ENCODE results near the gene SUCO.

The SUCO gene

DNA sequence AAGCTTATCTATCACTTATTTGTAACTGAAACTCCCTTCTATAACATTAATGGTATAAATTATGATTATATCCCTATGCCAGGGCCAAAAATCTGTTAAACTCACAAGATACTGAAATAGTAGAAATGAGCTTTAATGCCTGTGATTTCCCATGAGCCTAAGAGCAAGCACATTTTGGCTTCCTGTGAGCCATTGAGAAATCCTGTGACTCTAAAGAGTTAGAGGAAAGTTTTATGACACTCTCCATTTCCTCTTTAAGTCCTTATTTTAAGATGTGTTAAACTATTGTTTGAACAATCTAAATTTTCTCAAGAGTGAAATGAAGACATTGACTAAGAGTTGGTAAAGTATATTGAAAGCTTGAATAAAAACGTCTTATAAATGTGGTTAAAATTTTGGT is 45.6 kb downstream of the SUCO start:
- Histone ChIP-seq H3K27me3 (ENCODE audit: control insufficient read depth in 3 of 3, insufficient read depth in 3 of 3, low read depth in 1 of 3, low read length in 3 of 3) (no peaks in the 10 kb centered on the region), H3K27ac (replicated peaks; ENCODE audit: low read length) (no peak overlapping the region), H3K4me1 (ENCODE audit: control insufficient read depth in 2 of 2, insufficient read depth in 1 of 2, low read depth in 1 of 2, low read length in 2 of 2) (no peaks in the 10 kb centered on the region), H3K18ac (ENCODE audit: low read length) (no peak overlapping the region), H2AK5ac (ENCODE audit: low read depth, low read length) (no peak overlapping the region), H3K4me2 (ENCODE audit: insufficient read depth, low read length, poor library complexity, severe bottlenecking) (no peak overlapping the region), H4K91ac (ENCODE audit: low read depth, low read length, poor library complexity) (no peak overlapping the region), H3K36me3 (replicated peaks in 1 of 2; ENCODE audit: control insufficient read depth in 2 of 2, insufficient read depth in 2 of 2, low read length in 2 of 2) (peaks cover 0 to 99% of the 10 kb centered on the region in 2 donors), H2AFZ (ENCODE audit: low read length) (no peak overlapping the region), H3K9ac (ENCODE audit: low read depth, low read length, poor library complexity) (no peak overlapping the region), H2BK15ac (ENCODE audit: low read length) (no peak overlapping the region), H3K4ac (ENCODE audit: low read length) (no peak overlapping the region), H2BK5ac (ENCODE audit: low read length) (no peak overlapping the region), H3K9me3 (replicated peaks in 1 of 2; ENCODE audit: control insufficient read depth in 2 of 2, insufficient read depth in 1 of 2, low read depth in 1 of 2, low read length in 2 of 2) (no peaks in the 10 kb centered on the region), H2BK12ac (ENCODE audit: low read length) (no peak overlapping the region), H3K79me1 (ENCODE audit: low read depth, low read length) (no peaks in the 10 kb centered on the region), H3K14ac (ENCODE audit: low read length) (no peak overlapping the region), H3K23ac (ENCODE audit: low read depth, low read length, poor library complexity) (no peak overlapping the region), H3K4me3 (ENCODE audit: low read length in 2 of 2) (no peak overlapping the region), H2BK120ac (ENCODE audit: low read depth, low read length) (no peak overlapping the region), H4K8ac (ENCODE audit: low read depth, low read length) (no peak overlapping the region)
- DNase-seq (ENCODE audit: low spot score), result no peak
- no CpG with 5 or more reads among the region's 1 CpG for WGBS, 2 donors (ENCODE audit: extremely low coverage in 2 of 2, insufficient read length in 2 of 2, insufficient replicate concordance in 1 of 2)

DNA sequence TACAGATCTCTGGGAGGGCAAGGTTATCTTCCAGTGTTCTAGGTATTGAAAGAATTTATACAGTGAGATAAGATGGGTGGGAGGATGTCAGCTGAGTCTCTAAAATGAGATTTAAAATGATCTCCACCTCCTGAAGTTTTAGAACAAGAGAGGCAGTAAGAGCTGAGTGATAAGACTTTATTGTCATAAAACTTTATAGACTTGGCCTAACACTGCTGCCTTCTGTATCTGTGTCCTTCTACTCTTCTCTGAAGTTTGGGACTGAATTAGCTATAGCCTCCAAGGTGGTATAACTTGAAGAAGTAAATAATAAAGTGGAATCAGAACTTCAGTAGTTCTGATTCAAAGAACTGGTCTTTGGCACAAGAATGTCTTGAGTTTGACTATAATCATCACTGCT is 48.3 kb downstream of the SUCO start:
- DNase-seq (ENCODE audit: low spot score), result no peak
- H3K79me1 ChIP-seq (ENCODE audit: low read depth, low read length), result no peaks in the 10 kb centered on the region
- H3K4me2 ChIP-seq (ENCODE audit: insufficient read depth, low read length, poor library complexity, severe bottlenecking), result no peak overlapping the region
- H3K9me3 ChIP-seq (replicated peaks in 1 of 2; ENCODE audit: control insufficient read depth in 2 of 2, insufficient read depth in 1 of 2, low read depth in 1 of 2, low read length in 2 of 2), result no peaks in the 10 kb centered on the region
- H2BK12ac ChIP-seq (ENCODE audit: low read length), result no peak overlapping the region
- no peak overlapping the region for H4K91ac ChIP-seq (ENCODE audit: low read depth, low read length, poor library complexity)
- no peak overlapping the region for H2AK5ac ChIP-seq (ENCODE audit: low read depth, low read length)
- no peak overlapping the region for H3K4ac ChIP-seq (ENCODE audit: low read length)
- no peak overlapping the region for H4K8ac ChIP-seq (ENCODE audit: low read depth, low read length)
- H2BK120ac ChIP-seq (ENCODE audit: low read depth, low read length), result no peak overlapping the region
- no peak overlapping the region for H3K23ac ChIP-seq (ENCODE audit: low read depth, low read length, poor library complexity)
- no peaks in the 10 kb centered on the region for H3K27me3 ChIP-seq (ENCODE audit: control insufficient read depth in 3 of 3, insufficient read depth in 3 of 3, low read depth in 1 of 3, low read length in 3 of 3)
- no peak overlapping the region for H3K4me3 ChIP-seq (ENCODE audit: low read length in 2 of 2)
- H3K36me3 ChIP-seq (replicated peaks in 1 of 2; ENCODE audit: control insufficient read depth in 2 of 2, insufficient read depth in 2 of 2, low read length in 2 of 2), result peaks cover 0 to 96% of the 10 kb centered on the region in 2 donors
- no peaks in the 10 kb centered on the region for H3K4me1 ChIP-seq (ENCODE audit: control insufficient read depth in 2 of 2, insufficient read depth in 1 of 2, low read depth in 1 of 2, low read length in 2 of 2)
- no peak overlapping the region for H3K27ac ChIP-seq (replicated peaks; ENCODE audit: low read length)
- H2BK15ac ChIP-seq (ENCODE audit: low read length), result no peak overlapping the region
- no peak overlapping the region for H3K18ac ChIP-seq (ENCODE audit: low read length)
- no peak overlapping the region for H3K14ac ChIP-seq (ENCODE audit: low read length)
- H2BK5ac ChIP-seq (ENCODE audit: low read length), result no peak overlapping the region
- no peak overlapping the region for H3K9ac ChIP-seq (ENCODE audit: low read depth, low read length, poor library complexity)
- no peak overlapping the region for H2AFZ ChIP-seq (ENCODE audit: low read length)

DNA sequence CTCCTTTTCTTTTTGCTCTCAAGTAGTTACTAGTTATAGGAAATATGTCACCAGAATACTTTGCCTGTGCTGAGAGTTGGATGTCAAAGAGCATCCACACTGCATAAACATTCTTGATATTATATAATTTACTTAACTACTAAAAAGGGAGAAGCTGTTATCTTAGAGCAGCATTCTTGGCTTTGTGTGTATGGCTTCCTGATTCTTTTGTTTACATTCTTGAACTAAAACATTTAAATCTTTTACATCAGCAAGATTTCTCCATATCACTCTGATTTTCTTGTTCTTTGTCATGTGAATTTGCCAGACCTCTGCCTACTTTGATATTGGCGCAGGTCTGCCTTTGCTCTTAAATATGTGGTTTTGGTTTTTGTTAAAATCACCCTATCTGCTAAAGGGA is 48.8 kb downstream of the SUCO start:
- no peak overlapping the region for H4K91ac ChIP-seq (ENCODE audit: low read depth, low read length, poor library complexity)
- no peak overlapping the region for H2BK15ac ChIP-seq (ENCODE audit: low read length)
- WGBS, 2 donors (ENCODE audit: extremely low coverage in 2 of 2, insufficient read length in 2 of 2, insufficient replicate concordance in 1 of 2), result no CpG with 5 or more reads among the region's 1 CpG
- no peaks in the 10 kb centered on the region for H3K4me1 ChIP-seq (ENCODE audit: control insufficient read depth in 2 of 2, insufficient read depth in 1 of 2, low read depth in 1 of 2, low read length in 2 of 2)
- H2BK5ac ChIP-seq (ENCODE audit: low read length), result no peak overlapping the region
- no peak overlapping the region for H4K8ac ChIP-seq (ENCODE audit: low read depth, low read length)
- H3K27me3 ChIP-seq (ENCODE audit: control insufficient read depth in 3 of 3, insufficient read depth in 3 of 3, low read depth in 1 of 3, low read length in 3 of 3), result no peaks in the 10 kb centered on the region
- H3K14ac ChIP-seq (ENCODE audit: low read length), result no peak overlapping the region
- H2AK5ac ChIP-seq (ENCODE audit: low read depth, low read length), result no peak overlapping the region
- H2AFZ ChIP-seq (ENCODE audit: low read length), result no peak overlapping the region
- no peak overlapping the region for H2BK12ac ChIP-seq (ENCODE audit: low read length)
- no peak overlapping the region for H3K4me3 ChIP-seq (ENCODE audit: low read length in 2 of 2)
- no peak overlapping the region for H3K9ac ChIP-seq (ENCODE audit: low read depth, low read length, poor library complexity)
- H3K4ac ChIP-seq (ENCODE audit: low read length), result no peak overlapping the region
- no peak overlapping the region for H3K4me2 ChIP-seq (ENCODE audit: insufficient read depth, low read length, poor library complexity, severe bottlenecking)
- no peak overlapping the region for H3K18ac ChIP-seq (ENCODE audit: low read length)
- no peaks in the 10 kb centered on the region for H3K9me3 ChIP-seq (replicated peaks in 1 of 2; ENCODE audit: control insufficient read depth in 2 of 2, insufficient read depth in 1 of 2, low read depth in 1 of 2, low read length in 2 of 2)
- H3K36me3 ChIP-seq (replicated peaks in 1 of 2; ENCODE audit: control insufficient read depth in 2 of 2, insufficient read depth in 2 of 2, low read length in 2 of 2), result peaks cover 0 to 96% of the 10 kb centered on the region in 2 donors
- no peak for DNase-seq (ENCODE audit: low spot score)
- no peaks in the 10 kb centered on the region for H3K79me1 ChIP-seq (ENCODE audit: low read depth, low read length)
- H3K23ac ChIP-seq (ENCODE audit: low read depth, low read length, poor library complexity), result no peak overlapping the region
- H3K27ac ChIP-seq (replicated peaks; ENCODE audit: low read length), result no peak overlapping the region
- H2BK120ac ChIP-seq (ENCODE audit: low read depth, low read length), result no peak overlapping the region

DNA sequence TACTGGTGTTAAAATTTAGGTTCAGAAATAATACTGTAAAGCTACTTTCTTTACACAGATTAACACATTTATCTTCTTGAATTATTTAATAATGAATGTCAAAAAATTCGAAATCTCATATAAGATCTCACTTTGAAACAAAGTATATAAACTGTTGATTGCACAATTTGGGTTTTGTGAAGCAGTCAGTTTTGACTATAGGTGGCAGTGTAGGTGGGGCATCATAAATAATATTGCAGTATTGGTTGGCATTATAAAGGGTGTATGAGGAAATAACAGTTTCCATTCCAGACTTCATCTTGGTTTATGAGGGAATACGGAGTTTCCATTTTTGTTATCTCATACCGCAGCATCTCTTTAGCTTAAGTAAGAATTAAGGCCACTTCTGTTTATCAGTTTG is 49.9 kb downstream of the SUCO start:
- no peak overlapping the region for H4K91ac ChIP-seq (ENCODE audit: low read depth, low read length, poor library complexity)
- H3K9me3 ChIP-seq (replicated peaks in 1 of 2; ENCODE audit: control insufficient read depth in 2 of 2, insufficient read depth in 1 of 2, low read depth in 1 of 2, low read length in 2 of 2), result no peaks in the 10 kb centered on the region
- no peak overlapping the region for H2BK15ac ChIP-seq (ENCODE audit: low read length)
- no peaks in the 10 kb centered on the region for H3K4me1 ChIP-seq (ENCODE audit: control insufficient read depth in 2 of 2, insufficient read depth in 1 of 2, low read depth in 1 of 2, low read length in 2 of 2)
- no peak for DNase-seq (ENCODE audit: low spot score)
- H3K79me1 ChIP-seq (ENCODE audit: low read depth, low read length), result no peaks in the 10 kb centered on the region
- H3K4ac ChIP-seq (ENCODE audit: low read length), result no peak overlapping the region
- no peak overlapping the region for H3K9ac ChIP-seq (ENCODE audit: low read depth, low read length, poor library complexity)
- H2BK5ac ChIP-seq (ENCODE audit: low read length), result no peak overlapping the region
- no peak overlapping the region for H4K8ac ChIP-seq (ENCODE audit: low read depth, low read length)
- H3K4me2 ChIP-seq (ENCODE audit: insufficient read depth, low read length, poor library complexity, severe bottlenecking), result no peak overlapping the region
- no peak overlapping the region for H3K14ac ChIP-seq (ENCODE audit: low read length)
- no CpG with 5 or more reads among the region's 3 CpGs for WGBS, 2 donors (ENCODE audit: extremely low coverage in 2 of 2, insufficient read length in 2 of 2, insufficient replicate concordance in 1 of 2)
- H2BK12ac ChIP-seq (ENCODE audit: low read length), result no peak overlapping the region
- no peak overlapping the region for H2AFZ ChIP-seq (ENCODE audit: low read length)
- no peak overlapping the region for H3K18ac ChIP-seq (ENCODE audit: low read length)
- H2AK5ac ChIP-seq (ENCODE audit: low read depth, low read length), result no peak overlapping the region
- no peak overlapping the region for H3K27ac ChIP-seq (replicated peaks; ENCODE audit: low read length)
- H2BK120ac ChIP-seq (ENCODE audit: low read depth, low read length), result no peak overlapping the region
- peaks cover 0 to 96% of the 10 kb centered on the region in 2 donors for H3K36me3 ChIP-seq (replicated peaks in 1 of 2; ENCODE audit: control insufficient read depth in 2 of 2, insufficient read depth in 2 of 2, low read length in 2 of 2)
- no peak overlapping the region for H3K4me3 ChIP-seq (ENCODE audit: low read length in 2 of 2)
- H3K23ac ChIP-seq (ENCODE audit: low read depth, low read length, poor library complexity), result no peak overlapping the region
- H3K27me3 ChIP-seq (ENCODE audit: control insufficient read depth in 3 of 3, insufficient read depth in 3 of 3, low read depth in 1 of 3, low read length in 3 of 3), result no peaks in the 10 kb centered on the region

All from neuronal stem cell (in vitro differentiated cells).